Gastroesophageal sphincter (tissue), 3 donors: Measurements from ENCODE around the gene ARID3A.

ENCODE experiments used
- POLR2A ChIP-seq, 2 donors: fragments of 450-650 bp; IDR thresholded peaks; one replicate each; pipeline ENCODE4 v1.6.1; 2017; ENCODE audit warnings: antibody characterized with exemption in 2 of 2, mild to moderate bottlenecking in 2 of 2, moderate library complexity in 1 of 2
- POLR2AphosphoS5 ChIP-seq: sonication (generic); formaldehyde crosslinking; IDR thresholded peaks from one replicate; pipeline ENCODE4 v1.6.1; 2017; ENCODE audit warnings: antibody characterized with exemption
- TF ChIP-seq, protein P1 (sequence below), 4 experiments: fragments of 200-600 bp in 2 of 4; fragments of 450-650 bp in 2 of 4; sonication (generic) in 1 of 4; IDR thresholded peaks; one replicate each; pipeline ENCODE4 v1.5.1; 2017 to 2019; ENCODE audit warnings: antibody characterized with exemption in 4 of 4, mild to moderate bottlenecking in 2 of 4, moderate library complexity in 2 of 4

- TF ChIP-seq, protein P1, sequence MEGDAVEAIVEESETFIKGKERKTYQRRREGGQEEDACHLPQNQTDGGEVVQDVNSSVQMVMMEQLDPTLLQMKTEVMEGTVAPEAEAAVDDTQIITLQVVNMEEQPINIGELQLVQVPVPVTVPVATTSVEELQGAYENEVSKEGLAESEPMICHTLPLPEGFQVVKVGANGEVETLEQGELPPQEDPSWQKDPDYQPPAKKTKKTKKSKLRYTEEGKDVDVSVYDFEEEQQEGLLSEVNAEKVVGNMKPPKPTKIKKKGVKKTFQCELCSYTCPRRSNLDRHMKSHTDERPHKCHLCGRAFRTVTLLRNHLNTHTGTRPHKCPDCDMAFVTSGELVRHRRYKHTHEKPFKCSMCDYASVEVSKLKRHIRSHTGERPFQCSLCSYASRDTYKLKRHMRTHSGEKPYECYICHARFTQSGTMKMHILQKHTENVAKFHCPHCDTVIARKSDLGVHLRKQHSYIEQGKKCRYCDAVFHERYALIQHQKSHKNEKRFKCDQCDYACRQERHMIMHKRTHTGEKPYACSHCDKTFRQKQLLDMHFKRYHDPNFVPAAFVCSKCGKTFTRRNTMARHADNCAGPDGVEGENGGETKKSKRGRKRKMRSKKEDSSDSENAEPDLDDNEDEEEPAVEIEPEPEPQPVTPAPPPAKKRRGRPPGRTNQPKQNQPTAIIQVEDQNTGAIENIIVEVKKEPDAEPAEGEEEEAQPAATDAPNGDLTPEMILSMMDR (IDR thresholded peaks at IDR 0.05), result no peak
- TF ChIP-seq POLR2A (IDR thresholded peaks at IDR 0.05) (no peak), POLR2AphosphoS5 (no peak)
These were observed 19.4 kb upstream of the ARID3A start for GRCh38 chr19:906480-906879.
